ENCODE results near the gene HYLS1. TPM values are rescaled to one million over a fixed set of nuclear protein-coding genes. Genes with fewer than 3 reads are reported as not detected.

The HYLS1 gene
- total RNA-seq, 1 donor from 2014 or later: 6.2 TPM

DNA sequence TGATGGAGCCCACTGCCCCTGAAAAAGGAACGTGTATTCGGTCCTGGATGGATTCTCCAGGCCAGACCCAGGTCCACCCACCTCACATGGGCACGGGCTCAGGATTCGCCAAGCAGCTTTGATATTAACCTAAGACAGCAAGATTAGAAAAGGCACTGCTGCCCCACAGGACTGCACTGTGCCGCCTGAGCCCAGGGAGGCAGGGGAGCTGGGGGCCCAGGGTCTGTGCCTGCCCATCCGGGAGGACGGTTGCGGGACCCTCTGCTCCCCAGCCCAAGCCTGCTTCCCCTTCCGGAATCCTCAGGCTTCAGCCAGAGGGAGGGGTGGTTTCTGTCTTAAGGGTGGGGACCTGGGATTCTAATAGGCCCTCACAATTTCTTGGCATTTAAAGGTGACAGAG, 44.8 kb downstream of the HYLS1 start:
- no peak for DNase-seq (ENCODE audit: low read depth)

DNA sequence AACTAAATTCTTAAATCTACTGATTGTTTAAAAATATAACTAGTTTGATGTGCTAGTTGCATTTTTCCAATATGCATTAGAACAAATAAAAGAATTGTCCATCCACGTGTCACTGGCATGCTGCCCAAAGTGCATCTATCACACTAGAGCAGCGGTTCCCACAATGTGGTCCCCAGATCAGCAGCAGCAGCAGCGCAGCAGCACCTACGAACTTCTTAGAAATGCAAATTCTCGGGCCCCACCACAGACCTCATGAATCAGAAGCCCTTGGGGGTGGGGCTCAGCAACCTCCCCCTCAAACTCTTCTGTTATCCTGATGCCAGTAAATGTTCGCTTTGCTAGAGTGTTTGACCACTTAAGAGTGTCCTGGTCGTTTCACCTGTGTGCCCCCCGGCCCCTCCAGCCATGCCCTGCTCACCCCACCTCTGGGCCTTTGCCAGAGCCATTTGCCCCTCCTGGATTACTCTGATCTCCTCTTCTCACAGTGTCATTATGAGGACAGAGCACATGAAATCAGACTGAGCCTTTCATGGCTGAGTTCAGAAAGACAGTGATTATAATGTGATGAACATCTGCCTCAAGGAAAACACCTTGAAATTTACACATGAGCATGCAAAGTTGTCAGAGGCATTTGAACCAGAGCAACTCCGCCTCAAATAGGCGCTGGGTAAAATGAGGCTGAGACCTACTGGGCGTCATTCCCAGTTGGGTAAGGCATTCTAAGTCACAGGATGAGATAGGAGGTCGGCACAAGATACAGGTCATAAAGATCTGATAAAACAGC, 45.8 kb downstream of the HYLS1 start:
- DNase-seq (ENCODE audit: low read depth): no peak

DNA sequence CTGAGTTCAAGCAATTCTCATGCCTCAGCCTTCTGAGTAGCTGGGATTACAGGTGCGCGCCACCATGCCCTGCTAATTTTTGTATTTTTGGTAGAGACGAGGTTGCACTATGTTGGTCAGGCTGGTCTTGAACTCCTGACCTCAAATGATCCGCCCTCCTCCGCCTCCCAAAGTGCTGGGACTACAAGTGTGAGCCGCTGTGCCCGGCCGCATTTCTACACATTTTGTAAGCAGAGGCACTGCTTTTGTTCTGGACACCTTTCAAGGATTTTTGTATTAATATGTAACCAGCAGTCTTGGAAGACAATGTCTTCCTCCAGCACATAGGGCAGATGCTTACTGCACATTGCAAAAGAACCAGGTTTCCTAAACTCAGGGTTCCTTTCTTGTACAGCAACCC, 47.0 kb downstream of the HYLS1 start:
- no peak for DNase-seq (ENCODE audit: low read depth)

DNA sequence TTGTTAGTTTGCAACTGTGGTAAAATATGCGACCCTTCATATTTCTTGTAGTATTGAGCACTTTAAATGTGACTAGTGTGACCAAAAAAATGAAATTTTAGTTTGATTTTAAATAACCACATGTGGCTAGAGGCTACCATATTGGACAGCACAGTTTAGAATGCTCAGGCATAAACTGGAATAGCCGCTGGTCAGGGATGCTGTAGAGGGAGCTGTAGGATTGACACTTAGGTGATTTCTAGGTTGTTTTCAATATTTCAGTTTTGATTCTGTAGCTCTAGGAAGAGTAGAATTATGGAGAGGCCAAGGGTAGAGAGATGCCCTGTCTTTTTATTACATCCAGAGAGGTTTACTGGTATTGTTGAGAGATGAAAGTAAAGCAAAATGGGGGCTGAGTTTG, 47.6 kb downstream of the HYLS1 start:
- no peak for DNase-seq (ENCODE audit: low read depth)

DNA sequence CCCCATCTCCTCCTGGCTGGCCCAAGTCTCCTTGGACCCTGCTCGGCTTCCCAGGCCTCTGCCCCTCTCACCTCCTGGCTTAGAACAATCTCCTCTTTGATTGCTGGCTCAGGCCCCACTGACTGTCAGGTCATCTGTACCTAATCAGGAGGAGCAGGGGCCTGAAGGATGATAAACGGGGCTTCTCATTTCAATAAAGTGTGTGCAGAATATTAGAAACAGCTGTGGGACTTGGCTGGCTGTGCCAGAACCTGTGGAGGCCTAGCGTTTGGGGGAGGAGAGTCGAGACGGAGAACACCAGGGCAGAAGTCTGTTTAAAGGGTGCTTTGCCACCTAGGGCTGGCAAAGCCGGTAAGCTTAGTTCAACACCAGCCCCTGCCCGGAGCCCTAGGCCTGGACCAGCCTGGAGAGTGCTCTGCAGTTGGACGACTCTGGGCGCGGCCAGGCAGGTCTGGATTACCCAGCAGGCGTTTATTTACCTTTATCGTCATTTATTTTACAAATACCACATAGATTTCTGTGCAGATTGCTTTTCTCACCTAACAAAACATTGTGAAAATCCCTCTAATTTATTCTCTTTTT, 48.2 kb downstream of the HYLS1 start:
- no peak for DNase-seq (ENCODE audit: low read depth)

DNA sequence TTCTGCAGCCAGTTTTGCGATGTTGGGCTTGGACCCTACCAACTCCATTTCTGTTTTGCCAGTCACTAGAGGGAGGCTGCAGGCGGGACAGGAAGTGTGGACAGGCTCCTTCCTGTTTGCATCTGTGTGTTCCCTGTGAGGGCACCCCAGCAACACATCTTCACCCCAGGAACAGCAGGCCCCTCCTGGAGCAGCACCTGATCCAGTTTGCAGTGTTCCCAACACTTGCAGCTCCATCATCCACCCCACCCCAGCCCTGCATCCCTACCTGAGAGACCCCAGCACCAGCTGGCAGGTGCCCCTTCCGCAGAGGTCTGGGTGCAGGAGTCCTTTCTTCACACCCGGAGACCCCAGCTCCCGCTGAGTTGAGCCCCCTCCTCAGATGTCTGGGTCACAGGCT, 51.0 kb downstream of the HYLS1 start:
- no peak for DNase-seq (ENCODE audit: low read depth)

DNA sequence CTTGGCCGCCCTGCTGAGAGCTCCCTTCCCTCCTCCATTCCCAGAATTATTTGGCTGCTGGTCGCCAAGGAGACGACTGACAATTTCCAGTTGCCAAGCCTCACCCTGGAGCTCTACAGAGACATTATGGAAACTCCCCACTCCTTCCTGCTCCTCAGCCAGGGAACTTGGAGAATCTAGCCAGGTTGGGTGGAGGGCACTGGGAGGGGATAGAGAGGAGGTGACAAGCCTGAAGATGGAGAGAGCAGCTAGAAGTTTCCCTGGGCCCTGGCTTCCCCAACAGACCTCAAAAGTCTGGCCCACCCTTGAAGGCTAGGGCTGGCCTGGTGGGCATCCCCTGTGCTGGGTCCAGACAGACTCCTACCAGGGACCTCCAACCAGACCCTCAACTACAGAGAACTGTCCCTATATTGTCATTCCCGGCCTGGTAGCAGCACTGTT, 51.6 kb downstream of the HYLS1 start:
- DNase-seq (ENCODE audit: low read depth): no peak

DNA sequence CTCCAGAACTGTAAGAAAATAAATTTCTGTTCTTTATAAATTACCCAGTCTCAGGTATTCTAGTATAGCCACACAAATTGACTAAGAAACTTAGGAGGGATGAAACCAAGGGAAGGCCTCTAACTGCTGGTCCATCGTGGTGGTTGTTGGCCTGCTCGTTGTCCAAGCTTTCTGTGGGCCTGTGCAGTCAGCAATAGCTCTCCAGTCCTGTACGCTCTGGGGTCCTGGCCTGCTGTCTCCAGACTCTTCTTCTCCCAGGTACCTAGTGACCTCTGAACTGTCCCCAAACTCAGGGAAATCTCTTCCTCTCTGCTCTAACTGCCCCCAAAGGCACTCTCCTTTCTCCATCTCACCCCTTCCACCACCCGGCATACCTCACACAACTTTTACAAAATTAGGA, 52.7 kb downstream of the HYLS1 start:
- DNase-seq (ENCODE audit: low read depth): no peak

DNA sequence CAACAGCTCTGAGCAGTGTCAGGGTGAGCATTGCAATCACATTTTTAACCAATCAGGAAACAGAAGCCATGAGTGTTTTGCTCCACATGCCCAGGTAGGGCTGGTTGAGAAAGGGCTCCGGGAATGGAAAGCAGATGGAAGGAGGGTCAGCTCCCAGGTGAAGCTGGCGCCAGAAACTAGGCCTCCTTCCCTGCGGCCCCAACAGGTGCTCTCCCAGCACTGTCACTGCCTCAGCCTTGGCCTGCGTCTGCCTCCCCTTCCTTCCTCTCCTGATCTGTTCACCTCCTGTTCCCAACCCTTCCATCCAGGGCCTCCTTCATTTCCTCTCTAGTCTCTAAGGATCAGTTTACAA, 53.8 kb downstream of the HYLS1 start:
- no peak for DNase-seq (ENCODE audit: low read depth)

DNA sequence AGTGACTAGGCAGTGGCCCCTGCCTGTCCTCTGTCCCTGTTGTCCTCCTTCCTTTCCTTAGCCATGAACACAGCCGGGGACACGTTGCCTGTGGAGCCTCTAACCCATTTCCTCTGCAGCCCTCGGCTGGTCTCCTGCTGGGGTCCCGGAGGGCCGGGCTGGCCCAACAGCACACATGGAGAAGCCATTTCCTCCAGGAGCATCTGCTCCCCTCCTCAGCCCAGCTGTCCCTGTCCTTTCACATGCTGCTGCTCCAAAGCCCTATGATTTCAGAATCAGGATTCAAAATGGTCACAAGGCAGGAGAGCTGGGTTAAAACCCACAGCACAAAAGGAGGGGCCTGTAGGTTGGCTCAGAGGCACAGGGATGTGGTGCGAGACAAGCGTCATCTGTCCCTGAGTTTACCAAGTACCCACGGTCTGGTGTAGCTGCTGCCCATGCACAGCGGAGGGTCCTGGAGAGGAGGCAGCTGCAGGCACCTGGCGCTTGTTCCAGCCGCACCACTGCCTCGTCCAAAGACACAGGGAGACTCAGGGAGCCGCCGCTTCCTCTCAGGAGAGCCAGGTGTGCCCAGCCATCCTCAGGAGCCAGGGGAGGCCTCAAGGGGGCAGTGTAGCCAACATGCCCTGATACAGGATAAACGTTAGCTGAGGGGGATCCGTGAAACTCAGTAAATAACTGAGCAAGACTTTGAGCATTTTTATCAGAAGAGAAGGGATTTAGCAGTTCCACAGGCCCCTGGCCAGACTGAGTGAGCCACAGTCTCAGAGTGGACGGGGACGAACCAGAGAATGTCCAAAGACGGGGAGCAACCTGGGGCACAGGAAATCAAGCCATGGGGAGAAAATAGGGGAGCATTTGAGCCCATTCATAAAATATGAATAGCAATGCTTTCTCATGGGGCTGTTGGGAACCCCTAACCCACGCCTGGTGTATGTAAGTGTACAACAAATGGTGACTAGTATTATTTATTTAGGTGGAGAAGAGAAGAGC, 54.4 kb downstream of the HYLS1 start:
- DNase-seq (ENCODE audit: low read depth): peak; percentile 12

DNA sequence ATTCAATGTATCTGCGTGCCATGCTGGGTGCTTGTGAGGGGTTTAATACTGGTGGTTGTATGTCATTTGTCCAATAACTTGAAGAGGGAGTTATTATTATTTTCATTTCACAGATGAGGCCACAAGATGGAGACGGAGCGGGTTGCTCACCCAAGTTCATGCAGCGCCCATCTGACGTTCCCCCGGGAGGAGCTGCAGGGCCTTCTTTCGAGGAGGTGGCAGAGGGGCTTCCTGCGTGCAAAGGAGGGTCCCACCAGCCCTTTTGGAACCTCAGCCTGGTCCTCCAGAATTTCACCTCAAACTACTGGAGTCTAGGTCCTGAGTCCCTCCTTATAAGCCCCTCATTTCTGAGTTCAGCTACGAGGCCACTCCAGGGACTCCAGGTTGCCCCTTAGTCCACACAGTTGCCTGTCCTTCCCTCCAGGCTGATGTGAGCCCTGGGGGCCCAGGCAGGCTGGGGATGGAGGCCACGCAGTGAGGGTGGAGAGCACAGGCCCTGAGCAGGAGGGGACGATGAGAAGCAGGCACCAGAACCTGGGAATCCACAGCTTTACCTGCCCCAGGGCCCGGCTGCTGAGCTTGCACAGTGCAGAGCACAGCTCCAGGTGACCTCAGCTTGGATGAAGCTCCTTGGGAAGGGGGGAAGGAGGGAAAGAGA, 55.4 kb downstream of the HYLS1 start:
- no peak for DNase-seq (ENCODE audit: low read depth)

DNA sequence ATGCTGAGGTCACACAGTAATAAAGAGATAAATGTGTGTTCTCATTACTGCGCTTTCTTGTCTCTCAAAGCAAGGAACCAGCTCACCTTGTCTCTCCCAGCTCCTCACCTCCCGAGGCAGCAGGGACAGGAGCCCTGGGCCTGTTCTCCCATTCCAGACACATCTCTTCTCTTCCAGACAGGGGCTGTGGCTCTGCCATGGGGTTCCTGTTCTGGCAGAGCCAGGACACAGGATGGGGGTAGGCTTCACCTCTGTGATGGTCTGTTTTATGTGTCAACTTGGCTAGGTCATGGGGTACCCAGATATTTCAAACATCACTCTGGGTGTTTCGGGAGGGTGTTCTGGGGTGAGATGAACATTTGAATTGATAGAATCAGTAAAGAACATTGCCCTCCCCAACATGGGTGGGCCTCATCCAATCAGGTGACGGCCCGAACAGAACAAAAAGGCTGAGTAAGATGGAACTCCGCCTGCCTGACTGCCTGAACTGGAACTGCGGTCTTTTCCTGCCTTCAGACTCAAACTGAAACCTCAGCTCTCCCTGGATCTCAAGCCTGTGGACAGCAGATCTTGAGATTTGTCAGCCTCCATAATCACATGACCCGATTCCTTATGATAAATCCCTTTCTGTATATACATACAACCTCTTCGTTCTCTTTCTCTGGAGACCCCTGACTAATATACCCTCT, 56.3 kb downstream of the HYLS1 start:
- no peak for DNase-seq (ENCODE audit: low read depth)

DNA sequence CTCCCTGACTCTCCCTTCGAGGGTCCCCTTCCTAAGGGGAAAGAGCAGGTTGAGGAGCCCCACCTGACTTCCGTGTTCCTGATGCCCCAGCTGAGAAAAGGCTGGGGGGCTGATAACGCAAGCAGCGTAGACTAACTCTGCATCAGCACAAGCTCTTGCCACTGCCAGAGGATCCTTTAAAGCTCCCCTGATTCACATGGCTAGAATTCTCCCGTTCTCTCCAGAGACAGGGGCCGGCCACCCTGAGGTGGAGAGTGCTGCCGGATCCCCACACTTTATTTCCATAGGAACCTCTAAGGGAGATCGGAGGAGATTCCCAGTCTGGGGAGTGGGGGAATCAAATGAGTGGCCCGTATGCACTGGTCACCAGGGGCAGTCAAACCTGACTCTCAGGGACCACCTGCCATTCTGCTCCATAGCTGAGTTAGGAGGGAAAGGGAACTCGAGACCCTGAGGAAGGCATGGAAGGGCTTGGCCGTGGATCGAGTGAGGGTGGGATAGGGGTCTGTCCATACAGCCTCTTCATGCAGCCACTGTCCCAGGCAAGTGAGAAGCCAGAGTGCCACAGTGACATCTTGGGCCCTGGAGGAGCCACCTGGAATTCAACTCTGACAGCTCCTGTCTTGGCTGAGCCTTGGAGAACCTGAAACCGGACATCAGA, 57.0 kb downstream of the HYLS1 start:
- DNase-seq (ENCODE audit: low read depth): no peak

DNA sequence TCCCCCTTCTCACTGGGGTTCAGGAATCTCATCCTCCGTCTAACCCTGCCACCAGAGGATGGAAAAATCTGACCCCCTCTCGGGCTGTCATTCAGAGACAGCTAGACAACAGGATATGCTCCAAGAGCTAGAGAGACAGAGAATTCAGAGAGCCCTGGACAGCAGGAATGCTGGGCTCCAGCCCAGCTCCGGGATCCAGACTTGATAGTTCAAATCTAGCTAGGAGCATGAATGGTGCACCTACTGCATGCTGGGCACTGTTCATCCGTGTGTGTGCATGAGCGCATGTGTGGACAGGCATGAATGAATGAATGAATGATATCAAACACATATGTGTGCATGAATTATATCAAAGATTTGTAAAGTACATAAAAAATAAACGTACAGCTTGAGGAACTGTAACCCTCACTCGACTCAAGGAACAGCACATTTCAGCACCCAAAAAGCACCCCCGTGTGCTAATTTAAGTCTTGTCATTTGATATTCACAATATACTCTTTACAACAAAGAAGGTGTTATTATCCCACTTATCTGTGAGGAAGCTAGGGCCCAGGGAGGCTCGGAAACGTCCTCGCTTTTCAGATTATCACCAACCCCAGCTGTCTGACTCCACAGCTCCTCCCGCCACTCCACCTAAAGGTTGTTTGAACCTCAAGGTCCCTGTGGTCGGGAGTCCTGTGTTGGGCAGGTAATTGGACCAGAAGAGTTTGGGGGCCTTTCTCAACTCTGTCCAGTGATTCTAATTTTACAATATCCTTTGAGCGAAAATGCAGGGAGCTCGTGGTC, 57.7 kb downstream of the HYLS1 start:
- DNase-seq (ENCODE audit: low read depth): no peak

DNA sequence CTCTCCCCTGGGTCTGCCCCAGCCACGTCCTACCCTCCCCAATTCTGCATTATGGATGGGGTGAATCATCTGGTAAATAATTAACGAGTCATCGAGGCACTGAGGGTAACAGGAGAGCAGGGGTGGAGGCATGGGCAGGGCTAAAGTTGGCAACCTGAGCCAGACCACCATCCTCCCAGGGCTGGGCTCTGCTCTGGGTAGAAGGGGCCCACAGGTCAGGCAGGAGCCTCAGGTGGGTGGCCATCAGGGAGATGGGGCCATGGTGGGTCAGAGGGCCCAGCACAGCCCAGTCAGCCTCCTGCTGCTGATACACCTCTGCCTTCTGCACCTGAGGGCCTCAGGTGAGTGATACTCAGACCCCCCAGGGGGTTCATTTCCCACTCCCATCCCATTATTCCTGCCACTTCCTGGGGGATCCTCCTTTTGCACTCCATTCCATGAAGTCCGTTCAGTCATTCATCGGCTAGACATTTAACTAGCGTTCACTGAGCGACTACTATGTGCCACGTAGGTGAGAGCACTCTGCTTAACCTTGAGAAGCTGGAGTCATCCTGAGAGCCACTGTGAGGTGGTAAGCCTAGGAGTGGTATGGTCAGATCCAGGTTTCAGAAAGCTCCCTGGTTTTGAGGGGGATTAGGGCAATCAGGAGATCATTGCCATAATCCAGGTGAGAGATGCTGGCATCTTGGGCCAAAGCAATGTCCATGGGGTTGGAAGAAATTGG, 58.5 kb downstream of the HYLS1 start, which contains the start of gene VSIG10L2:
TSS of gene VSIG10L2 (plus strand) at position 248 of the 724 bp plus-strand sequence. CDS start at position 260, 12 bp downstream.
- peak; percentile 35 for DNase-seq (ENCODE audit: low read depth)

DNA sequence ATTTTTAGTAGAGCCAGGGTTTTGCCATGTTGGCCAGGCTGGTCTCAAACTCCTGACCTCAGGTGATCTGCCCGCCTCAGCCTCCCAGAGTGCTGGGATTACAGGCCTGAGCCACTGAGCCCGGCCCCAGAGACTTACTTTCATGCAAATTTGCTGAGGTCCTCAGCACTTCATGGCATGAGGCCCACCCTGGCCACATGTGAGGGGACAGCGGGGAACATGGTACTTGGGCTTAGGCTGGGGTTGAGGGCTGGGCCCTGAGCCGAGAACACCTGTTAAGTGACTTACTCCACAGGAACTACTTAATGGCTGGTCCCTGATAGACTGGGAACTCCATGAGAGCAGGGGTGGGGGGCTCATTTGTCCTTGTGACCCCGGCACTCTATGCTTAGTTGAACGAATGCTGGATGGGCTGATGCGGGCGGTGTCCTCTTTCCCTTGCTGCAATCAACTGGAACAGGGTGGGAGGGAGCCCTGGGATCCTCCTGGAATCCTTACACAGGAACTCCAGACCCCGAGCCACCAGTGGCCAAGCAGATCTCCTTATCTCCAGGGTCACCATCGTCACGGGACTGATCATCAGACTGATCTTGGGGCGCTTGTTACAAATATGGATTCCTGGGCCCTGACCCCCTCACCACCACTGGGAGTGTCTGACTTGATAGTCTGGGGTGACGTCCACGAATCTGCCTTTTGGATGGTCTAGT, 59.4 kb downstream of the HYLS1 start:
- no peak for DNase-seq (ENCODE audit: low read depth)

DNA sequence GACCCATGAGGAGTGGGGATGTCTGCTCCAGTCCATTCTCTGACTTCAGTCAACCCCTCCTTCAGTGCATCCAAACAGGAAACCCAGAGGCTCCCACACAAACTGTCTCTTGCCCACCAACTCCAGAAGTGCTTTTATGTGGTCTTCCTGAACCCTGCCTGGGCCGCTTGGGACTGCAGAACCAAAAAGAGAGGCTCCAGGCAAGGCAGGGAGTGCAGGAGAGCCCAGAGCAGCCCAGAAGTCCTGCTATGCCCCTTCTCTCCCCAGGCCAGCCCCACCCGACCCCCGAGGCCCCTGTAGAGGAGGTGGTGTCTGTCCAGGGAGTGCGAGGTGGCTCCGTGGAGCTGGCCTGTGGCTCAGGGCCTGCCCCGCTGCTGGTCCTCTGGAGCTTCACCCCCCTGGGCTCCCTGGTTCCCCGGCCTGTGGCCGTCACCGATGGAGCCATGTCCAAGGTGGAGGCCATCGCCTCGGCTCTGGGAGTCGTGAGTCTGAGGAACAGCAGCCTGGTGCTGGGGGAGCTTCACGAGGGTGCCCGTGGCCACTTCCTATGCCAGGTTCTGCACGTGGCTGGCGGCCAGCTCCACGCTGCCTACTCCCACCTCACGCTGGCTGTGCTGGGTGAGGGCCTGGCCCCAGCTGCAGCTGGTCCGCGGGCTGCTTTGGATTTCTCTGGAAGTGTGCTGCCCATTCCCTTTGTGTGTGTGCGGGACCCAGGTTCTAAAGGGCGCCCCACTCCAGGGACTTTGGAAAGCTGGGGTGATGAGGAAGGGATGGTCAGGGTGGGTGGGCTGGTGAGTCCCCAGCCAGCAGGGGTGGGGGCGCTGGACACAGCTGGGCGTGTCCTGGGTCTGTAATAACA, 60.2 kb downstream of the HYLS1 start:
- no peak for DNase-seq (ENCODE audit: low read depth)
